CD14-positive monocyte (primary cell): ENCODE data around the gene ENTREP1. TPM values are rescaled to one million over a fixed set of nuclear protein-coding genes. Genes with fewer than 3 reads are reported as not detected.

Experiments
- DNase-seq, 3 donors: peaks; one replicate each; pipeline ENCODE4 v3.0.0-alpha.2; 2011 to 2022
- H2AFZ ChIP-seq: 2 replicates; pipeline ENCODE4 v1.6.0; 2012; ENCODE audit warnings: mild to moderate bottlenecking, low read depth, low read length, inconsistent platforms; ENCODE audit not compliant: insufficient read depth, poor library complexity, severe bottlenecking
- H3K27ac ChIP-seq, 2 donors: 1 replicate in 1 of 2; 2 replicates in 1 of 2; pipeline ENCODE4 v1.5.1; 2012 to 2013; ENCODE audit warnings: low read length in 2 of 2, control low read depth in 1 of 2, inconsistent platforms in 1 of 2, low read depth in 1 of 2, mild to moderate bottlenecking in 1 of 2
- H3K27me3 ChIP-seq, 2 donors: one replicate each; pipeline versions ENCODE4 v1.6.0 to v1.6.1; 2011 to 2013; ENCODE audit warnings: low read length in 2 of 2; ENCODE audit not compliant: control insufficient read depth in 2 of 2, insufficient read depth in 2 of 2
- H3K36me3 ChIP-seq, 2 donors: replicated peaks in 1 of 2; 1 replicate in 1 of 2; 2 replicates in 1 of 2; pipeline versions ENCODE4 v1.5.1 to v1.6.1; 2012 to 2013; ENCODE audit warnings: low read length in 2 of 2, control low read depth in 1 of 2, inconsistent platforms in 1 of 2, mild to moderate bottlenecking in 1 of 2; ENCODE audit not compliant: insufficient read depth in 2 of 2, control insufficient read depth in 1 of 2
- H3K4me1 ChIP-seq, 2 donors: 1 replicate in 1 of 2; 2 replicates in 1 of 2; pipeline versions ENCODE4 v1.5.1 to v1.6.1; 2012 to 2013; ENCODE audit warnings: low read length in 2 of 2, control low read depth in 1 of 2, inconsistent platforms in 1 of 2, mild to moderate bottlenecking in 1 of 2, moderate library complexity in 1 of 2; ENCODE audit not compliant: insufficient read depth in 2 of 2, control insufficient read depth in 1 of 2
- H3K4me2 ChIP-seq: replicated peaks from 2 replicates; pipeline ENCODE3; 2012; ENCODE audit warnings: low read length, moderate library complexity, mild to moderate bottlenecking; ENCODE audit not compliant: poor library complexity, severe bottlenecking; ENCODE audit errors: extremely low read depth
- H3K4me3 ChIP-seq, 3 experiments: fragments of 200-600 bp in 1 of 3; sonication (generic) in 1 of 3; replicated peaks in 1 of 3; 1 replicate in 2 of 3; 2 replicates in 1 of 3; pipeline ENCODE4 v1.5.1; 2011 to 2013; ENCODE audit warnings: low read length in 3 of 3, mild to moderate bottlenecking in 3 of 3, control low read depth in 2 of 3, low read depth in 2 of 3, inconsistent platforms in 1 of 3, moderate library complexity in 1 of 3
- H3K79me2 ChIP-seq: 2 replicates; pipeline ENCODE4 v1.6.0; 2012; ENCODE audit warnings: mild to moderate bottlenecking, control low read depth, inconsistent platforms, low read length, moderate library complexity; ENCODE audit not compliant: insufficient read depth
- H3K9ac ChIP-seq: 2 replicates; pipeline ENCODE4 v1.6.0; 2017; ENCODE audit warnings: low read length, mild to moderate bottlenecking; ENCODE audit not compliant: insufficient read depth, poor library complexity, severe bottlenecking
- H3K9me3 ChIP-seq, 2 donors: replicated peaks in 1 of 2; 1 replicate in 1 of 2; 2 replicates in 1 of 2; pipeline versions ENCODE4 v1.5.1 to v1.6.1; 2012 to 2013; ENCODE audit warnings: low read length in 2 of 2, control low read depth in 1 of 2; ENCODE audit not compliant: control insufficient read depth in 1 of 2, insufficient read depth in 1 of 2
- H4K20me1 ChIP-seq: 2 replicates; pipeline ENCODE4 v1.6.0; 2012; ENCODE audit warnings: mild to moderate bottlenecking, low read length, control low read depth, moderate library complexity; ENCODE audit not compliant: insufficient read depth
- H3K27ac Mint-ChIP-seq, 7 donors: one replicate each; pipeline ENCODE4 v1.8.0; 2020; ENCODE audit warnings: mild to moderate bottlenecking in 7 of 7, mixed read lengths in 7 of 7, moderate library complexity in 6 of 7, inconsistent platforms in 2 of 7
- H3K27me3 Mint-ChIP-seq, 3 donors: one replicate each; pipeline ENCODE4 v1.8.0; 2021 to 2022; ENCODE audit warnings: low read depth in 3 of 3, mild to moderate bottlenecking in 3 of 3, mixed read lengths in 3 of 3, moderate library complexity in 3 of 3, inconsistent platforms in 1 of 3
- H3K36me3 Mint-ChIP-seq, 2 donors: one replicate each; pipeline ENCODE4 v1.8.0; 2020; ENCODE audit warnings: mixed read lengths in 2 of 2, inconsistent platforms in 1 of 2, mild to moderate bottlenecking in 1 of 2
- H3K4me1 Mint-ChIP-seq: one replicate; pipeline ENCODE4 v1.8.0; 2020; ENCODE audit warnings: mild to moderate bottlenecking, mixed read lengths
- H3K4me3 Mint-ChIP-seq, 2 donors: one replicate each; pipeline ENCODE4 v1.8.0; 2020; ENCODE audit warnings: mild to moderate bottlenecking in 2 of 2, mixed read lengths in 2 of 2, moderate library complexity in 1 of 2
- H3K9me3 Mint-ChIP-seq, 7 donors: one replicate each; pipeline ENCODE4 v1.8.0; 2020 to 2022; ENCODE audit warnings: mixed read lengths in 7 of 7, mild to moderate bottlenecking in 6 of 7, moderate library complexity in 6 of 7, inconsistent platforms in 2 of 7
- WGBS: methylation state at CpG from one replicate; pipeline ENCODE4 v1.1.5; 2013; ENCODE audit warnings: missing lambda C conversion rate; ENCODE audit not compliant: insufficient coverage; 5-methylcytosine and 5-hydroxymethylcytosine counted together
- intact Hi-C, 2 donors: fragments of 100-400 bp; cut with micrococcal nuclease; formaldehyde crosslinking; loops; one replicate each; pipeline versions ENCODE4 v1.15.0 to v1.15.1; 2023
- polyA plus RNA-seq, 3 donors: library from polyadenylated mRNA; depleted of rRNA in 1 of 3; unstranded in 2 of 3; stranded (reverse) in 1 of 3; fragments of 300-500 nt in 2 of 3; fragments of >200 nt in 1 of 3; fragmentation: Illumina TruSeq in 2 of 3; gene quantifications; 1 replicate in 2 of 3; 2 replicates in 1 of 3; pipeline ENCODE4 v1.2.3, GENCODE V29; 2012 to 2021
- TF ChIP-seq, protein P1 (sequence below): fragments of 200-600 bp; IDR thresholded peaks from one replicate; pipeline ENCODE4 v1.8.0; 2022; ENCODE audit warnings: antibody characterized with exemption, mild to moderate bottlenecking

Gene ENTREP1
- polyA plus RNA-seq, 3 donors, result not detected

DNA sequence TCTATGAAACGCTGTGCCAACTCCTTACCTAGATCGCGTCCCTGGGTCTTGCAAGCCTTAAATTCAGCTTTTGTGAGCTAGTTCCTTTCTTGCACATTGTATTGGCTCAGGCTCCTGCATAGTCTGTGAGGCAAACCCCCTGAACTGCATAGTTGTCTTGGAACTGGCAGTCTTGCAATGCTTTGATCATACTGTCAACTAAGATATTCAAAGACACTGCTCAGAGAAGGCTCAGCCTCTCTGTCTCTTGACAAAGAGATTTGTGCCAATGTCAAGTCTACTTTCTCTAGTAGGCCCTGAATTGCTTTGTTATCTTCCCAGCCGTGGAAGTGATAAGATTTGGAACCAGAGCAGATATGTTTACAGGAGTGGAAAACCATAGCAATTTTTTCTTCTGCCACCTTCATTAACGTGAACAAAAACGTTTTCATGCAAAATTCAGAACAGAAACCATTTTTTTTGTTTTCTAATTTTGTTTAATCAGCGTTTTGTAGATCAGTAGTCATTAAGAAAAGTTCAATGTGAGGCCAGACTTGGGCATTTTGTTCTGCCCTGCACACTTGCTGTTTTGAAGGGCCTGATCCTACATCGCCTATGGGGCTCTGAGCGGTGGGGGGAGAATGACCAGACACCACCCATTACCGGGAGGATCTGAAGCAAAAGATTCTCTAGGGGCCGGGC lies 27.6 kb upstream of the ENTREP1 start:
- TF ChIP-seq, protein P1, sequence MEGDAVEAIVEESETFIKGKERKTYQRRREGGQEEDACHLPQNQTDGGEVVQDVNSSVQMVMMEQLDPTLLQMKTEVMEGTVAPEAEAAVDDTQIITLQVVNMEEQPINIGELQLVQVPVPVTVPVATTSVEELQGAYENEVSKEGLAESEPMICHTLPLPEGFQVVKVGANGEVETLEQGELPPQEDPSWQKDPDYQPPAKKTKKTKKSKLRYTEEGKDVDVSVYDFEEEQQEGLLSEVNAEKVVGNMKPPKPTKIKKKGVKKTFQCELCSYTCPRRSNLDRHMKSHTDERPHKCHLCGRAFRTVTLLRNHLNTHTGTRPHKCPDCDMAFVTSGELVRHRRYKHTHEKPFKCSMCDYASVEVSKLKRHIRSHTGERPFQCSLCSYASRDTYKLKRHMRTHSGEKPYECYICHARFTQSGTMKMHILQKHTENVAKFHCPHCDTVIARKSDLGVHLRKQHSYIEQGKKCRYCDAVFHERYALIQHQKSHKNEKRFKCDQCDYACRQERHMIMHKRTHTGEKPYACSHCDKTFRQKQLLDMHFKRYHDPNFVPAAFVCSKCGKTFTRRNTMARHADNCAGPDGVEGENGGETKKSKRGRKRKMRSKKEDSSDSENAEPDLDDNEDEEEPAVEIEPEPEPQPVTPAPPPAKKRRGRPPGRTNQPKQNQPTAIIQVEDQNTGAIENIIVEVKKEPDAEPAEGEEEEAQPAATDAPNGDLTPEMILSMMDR, result no peak
- no peaks in the 10 kb centered on the region for H3K79me2 ChIP-seq
- intact Hi-C loops, result no loop called here
- H3K27me3 ChIP-seq, result no peaks in the 10 kb centered on the region
- H4K20me1 ChIP-seq, result no peaks in the 10 kb centered on the region
- no peaks in the 10 kb centered on the region for H3K4me1 ChIP-seq
- no peak overlapping the region for H3K4me2 ChIP-seq
- H3K27ac ChIP-seq, result no peak overlapping the region
- H2AFZ ChIP-seq, result no peak overlapping the region
- Mint-ChIP-seq H3K9me3 (peaks cover 0 to 2% (median 0%) of the 10 kb centered on the region in 7 donors), H3K27me3 (peaks cover 0 to 3% (median 1%) of the 10 kb centered on the region in 3 donors), H3K4me1 (no peaks in the 10 kb centered on the region), H3K36me3 (no peaks in the 10 kb centered on the region), H3K27ac (no peak overlapping the region), H3K4me3 (no peak overlapping the region)
- H3K4me3 ChIP-seq, result no peak overlapping the region
- no peak overlapping the region for H3K9ac ChIP-seq
- 93% methylated on average over 11 of the region's 11 CpGs for WGBS
- H3K9me3 ChIP-seq, result no peaks in the 10 kb centered on the region
- no peak for DNase-seq
- no peaks in the 10 kb centered on the region for H3K36me3 ChIP-seq

DNA sequence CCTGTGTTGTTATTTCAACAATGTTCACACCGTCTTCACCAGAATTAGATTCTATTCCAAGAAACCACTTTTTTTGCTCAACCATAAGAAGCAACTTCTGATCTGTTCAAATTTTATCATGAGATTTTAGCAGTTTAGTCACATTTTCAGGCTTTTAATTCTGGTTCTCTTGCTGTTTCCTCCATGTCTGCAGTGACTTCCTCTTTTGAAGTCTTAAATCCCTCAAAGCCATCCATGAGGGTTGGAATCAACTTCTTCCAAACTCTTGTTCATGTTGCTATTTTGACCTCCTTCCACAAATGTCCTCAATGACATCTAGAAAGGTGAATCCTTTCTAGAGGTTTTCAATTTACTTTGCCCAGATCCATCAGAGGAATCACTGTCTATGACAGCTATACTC lies 25.7 kb upstream of the ENTREP1 start:
- Histone ChIP-seq H3K4me1 (no peaks in the 10 kb centered on the region), H3K4me2 (no peak overlapping the region), H3K4me3 (no peak overlapping the region), H3K27me3 (no peaks in the 10 kb centered on the region), H3K36me3 (no peaks in the 10 kb centered on the region), H3K27ac (no peak overlapping the region), H3K9me3 (no peaks in the 10 kb centered on the region), H3K79me2 (no peaks in the 10 kb centered on the region), H3K9ac (no peak overlapping the region), H2AFZ (no peak overlapping the region), H4K20me1 (no peaks in the 10 kb centered on the region)
- WGBS, result 20% methylated on average over 1 of the region's 1 CpG
- DNase-seq, result no peak
- no peaks in the 10 kb centered on the region for H3K36me3 Mint-ChIP-seq
- no peak overlapping the region for H3K27ac Mint-ChIP-seq
- intact Hi-C loops, result no loop called here
- H3K4me3 Mint-ChIP-seq, result no peak overlapping the region
- TF ChIP-seq, protein P1, result no peak
- H3K4me1 Mint-ChIP-seq, result no peaks in the 10 kb centered on the region
- peaks cover 0 to 3% (median 1%) of the 10 kb centered on the region in 3 donors for H3K27me3 Mint-ChIP-seq
- peaks cover 0 to 2% (median 0%) of the 10 kb centered on the region in 7 donors for H3K9me3 Mint-ChIP-seq
